Smooth muscle cell (in vitro differentiated cells): ENCODE results near the gene ATG4A. TPM values are rescaled to one million over a fixed set of nuclear protein-coding genes. Genes with fewer than 3 reads are reported as not detected.

ENCODE experiments used
- DNase-seq: peaks from one replicate; lab custom pipeline; 2025; ENCODE audit not compliant: unreplicated experiment; lab: John Stamatoyannopoulos, UW
- H2AFZ ChIP-seq: fragments of 200-600 bp; sonication (generic); 2 replicates; pipeline ENCODE4 v1.6.0; 2016; ENCODE audit warnings: antibody characterized with exemption, low read depth, mild to moderate bottlenecking
- H3F3A ChIP-seq: fragments of 200-600 bp; sonication (generic); 2 replicates; pipeline ENCODE4 v1.6.0; 2017; ENCODE audit warnings: antibody characterized with exemption, low read depth
- H3K27ac ChIP-seq: fragments of 200-600 bp; sonication (generic); 2 replicates; pipeline ENCODE4 v1.5.1; 2016; ENCODE audit warnings: low read depth, mild to moderate bottlenecking
- H3K27me3 ChIP-seq: fragments of 200-600 bp; sonication (generic); 2 replicates; pipeline ENCODE4 v1.6.1; 2016; ENCODE audit warnings: low read depth, mild to moderate bottlenecking
- H3K36me3 ChIP-seq: fragments of 200-600 bp; sonication (generic); 2 replicates; pipeline ENCODE4 v1.5.1; 2016; ENCODE audit warnings: low read depth
- H3K4me1 ChIP-seq: fragments of 200-600 bp; sonication (generic); 2 replicates; pipeline ENCODE4 v1.5.1; 2016; ENCODE audit warnings: low read depth
- H3K4me2 ChIP-seq: fragments of 200-600 bp; sonication (generic); 2 replicates; pipeline ENCODE4 v1.6.0; 2016; ENCODE audit warnings: mild to moderate bottlenecking
- H3K4me3 ChIP-seq: fragments of 200-600 bp; sonication (generic); 2 replicates; pipeline ENCODE4 v1.5.1; 2016; ENCODE audit warnings: mild to moderate bottlenecking
- H3K79me2 ChIP-seq: fragments of 200-600 bp; sonication (generic); 2 replicates; pipeline ENCODE4 v1.6.0; 2016; ENCODE audit warnings: low read depth, mild to moderate bottlenecking
- H3K9ac ChIP-seq: fragments of 200-600 bp; sonication (generic); 2 replicates; pipeline ENCODE4 v1.6.0; 2016; ENCODE audit warnings: low read depth
- H3K9me3 ChIP-seq: fragments of 200-600 bp; sonication (generic); replicated peaks from 2 replicates; pipeline ENCODE4 v1.5.1; 2016; ENCODE audit warnings: low read depth
- H4K20me1 ChIP-seq: fragments of 200-600 bp; sonication (generic); 2 replicates; pipeline ENCODE4 v1.6.0; 2016; ENCODE audit warnings: low read depth
- WGBS: methylation state at CpG from one replicate; pipeline ENCODE4 v1.1.7; 2016; ENCODE audit warnings: low lambda C conversion rate; 5-methylcytosine and 5-hydroxymethylcytosine counted together
- polyA plus RNA-seq: library from polyadenylated mRNA; unstranded; fragments of >200 nt; fragmentation: Nextera tagmentation; extraction: Ambion mirVana; gene quantifications from 2 replicates; pipeline ENCODE4 v1.2.1, GENCODE V29; 2016
- total RNA-seq: library from RNA; depleted of rRNA; stranded (reverse); fragments of >200 nt; gene quantifications from 2 replicates; pipeline ENCODE4 v1.2.3, GENCODE V29; 2014
- TF ChIP-seq, protein P1 (sequence below): fragments of 200-600 bp; sonication (generic); IDR thresholded peaks from 2 replicates; pipeline ENCODE4 v1.5.1; 2017; ENCODE audit warnings: borderline replicate concordance, mild to moderate bottlenecking, antibody characterized with exemption; ENCODE audit not compliant: insufficient read depth, poor library complexity, severe bottlenecking

The ATG4A gene, protein sequence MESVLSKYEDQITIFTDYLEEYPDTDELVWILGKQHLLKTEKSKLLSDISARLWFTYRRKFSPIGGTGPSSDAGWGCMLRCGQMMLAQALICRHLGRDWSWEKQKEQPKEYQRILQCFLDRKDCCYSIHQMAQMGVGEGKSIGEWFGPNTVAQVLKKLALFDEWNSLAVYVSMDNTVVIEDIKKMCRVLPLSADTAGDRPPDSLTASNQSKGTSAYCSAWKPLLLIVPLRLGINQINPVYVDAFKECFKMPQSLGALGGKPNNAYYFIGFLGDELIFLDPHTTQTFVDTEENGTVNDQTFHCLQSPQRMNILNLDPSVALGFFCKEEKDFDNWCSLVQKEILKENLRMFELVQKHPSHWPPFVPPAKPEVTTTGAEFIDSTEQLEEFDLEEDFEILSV
- total RNA-seq (14.3 and 16.4 TPM in 2 replicates), polyA plus RNA-seq (10.2 and 14.0 TPM in 2 replicates)

GRCh38 chrX:108091264-108091877, at the start of gene ATG4A, which contains the start of gene PSMD10:
Gene ATG4A, plus strand, starts transcription at chrX:108091778. Its CDS starts 49 bp downstream, at chrX:108091827.
Gene PSMD10, minus strand, starts transcription at chrX:108091542. Its CDS starts 22 bp downstream, at chrX:108091520.
- TF ChIP-seq, protein P1, sequence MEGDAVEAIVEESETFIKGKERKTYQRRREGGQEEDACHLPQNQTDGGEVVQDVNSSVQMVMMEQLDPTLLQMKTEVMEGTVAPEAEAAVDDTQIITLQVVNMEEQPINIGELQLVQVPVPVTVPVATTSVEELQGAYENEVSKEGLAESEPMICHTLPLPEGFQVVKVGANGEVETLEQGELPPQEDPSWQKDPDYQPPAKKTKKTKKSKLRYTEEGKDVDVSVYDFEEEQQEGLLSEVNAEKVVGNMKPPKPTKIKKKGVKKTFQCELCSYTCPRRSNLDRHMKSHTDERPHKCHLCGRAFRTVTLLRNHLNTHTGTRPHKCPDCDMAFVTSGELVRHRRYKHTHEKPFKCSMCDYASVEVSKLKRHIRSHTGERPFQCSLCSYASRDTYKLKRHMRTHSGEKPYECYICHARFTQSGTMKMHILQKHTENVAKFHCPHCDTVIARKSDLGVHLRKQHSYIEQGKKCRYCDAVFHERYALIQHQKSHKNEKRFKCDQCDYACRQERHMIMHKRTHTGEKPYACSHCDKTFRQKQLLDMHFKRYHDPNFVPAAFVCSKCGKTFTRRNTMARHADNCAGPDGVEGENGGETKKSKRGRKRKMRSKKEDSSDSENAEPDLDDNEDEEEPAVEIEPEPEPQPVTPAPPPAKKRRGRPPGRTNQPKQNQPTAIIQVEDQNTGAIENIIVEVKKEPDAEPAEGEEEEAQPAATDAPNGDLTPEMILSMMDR: no peak
- WGBS: 37% methylated on average over 36 of the region's 47 CpGs
- peak; percentile 79 for DNase-seq

DNA sequence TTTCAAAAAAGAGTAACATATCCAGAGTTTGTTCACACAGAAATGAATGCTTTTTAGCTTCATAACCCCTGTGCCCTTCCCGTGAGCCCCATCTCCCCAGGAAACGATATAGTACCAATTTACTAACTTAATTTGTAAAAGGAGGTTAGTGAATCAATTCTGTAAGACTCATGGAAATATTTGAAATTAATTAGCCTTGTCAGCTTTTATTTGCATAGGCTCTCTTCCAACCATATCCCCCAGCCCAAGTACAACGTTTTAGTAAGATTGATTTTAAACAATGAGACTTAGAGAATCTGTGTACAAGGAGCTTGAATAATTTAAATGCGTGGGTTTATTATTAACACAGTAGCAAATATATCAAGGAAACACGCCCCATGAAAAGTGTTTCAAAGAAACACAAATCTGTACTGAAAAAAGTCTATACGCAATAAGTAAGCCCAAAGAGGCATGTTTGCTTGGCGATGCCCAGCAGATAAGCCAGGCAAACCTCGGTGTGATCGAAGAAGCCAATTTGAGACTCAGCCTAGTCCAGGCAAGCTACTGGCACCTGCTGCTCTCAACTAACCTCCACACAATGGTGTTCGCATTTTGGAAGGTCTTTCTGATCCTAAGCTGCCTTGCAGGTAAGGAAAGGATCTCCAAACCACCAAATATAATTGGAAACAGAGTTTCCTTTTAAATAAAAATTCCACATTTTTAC, 46.9 kb upstream of the ATG4A start, which contains the start of gene VSIG1:
Gene VSIG1, plus strand, starts transcription at position 512 of the 703 bp plus-strand sequence. Its CDS starts 66 bp downstream, at position 578.
- DNase-seq: no peak
- Histone ChIP-seq H2AFZ (no peak within 1 kb of the TSS), H3K4me1 (no peaks in the 10 kb centered on the region), H3K4me2 (no peak within 1 kb of the TSS), H3F3A (no peaks in the 10 kb centered on the region), H3K79me2 (no peaks in the 10 kb centered on the region), H3K27me3 (no peaks in the 10 kb centered on the region), H3K4me3 (no peak within 1 kb of the TSS), H4K20me1 (no peaks in the 10 kb centered on the region), H3K27ac (no peak within 1 kb of the TSS), H3K36me3 (no peaks in the 10 kb centered on the region), H3K9ac (no peak within 1 kb of the TSS), H3K9me3 (no peaks in the 10 kb centered on the region)
- WGBS: 77% methylated on average over 10 of the region's 10 CpGs
- TF ChIP-seq, protein P1: no peak

More at GRCh38 chrX:108091264-108091877, at the start of gene ATG4A, which contains the start of gene PSMD10:
- H3K4me2 ChIP-seq: peak within 1 kb of the TSS; percentile 87
- H3K36me3 ChIP-seq: no peaks in the 10 kb centered on the region
- H3K9ac ChIP-seq: peak within 1 kb of the TSS; percentile 95
- no peaks in the 10 kb centered on the region for H4K20me1 ChIP-seq
- H3K4me3 ChIP-seq: peak within 1 kb of the TSS; percentile 72
- H3K9me3 ChIP-seq: no peaks in the 10 kb centered on the region
- H3K4me1 ChIP-seq: peaks cover 6% of the 10 kb centered on the region
- H3K79me2 ChIP-seq: peaks cover 19% of the 10 kb centered on the region
- H3F3A ChIP-seq: no peaks in the 10 kb centered on the region
- peak within 1 kb of the TSS; percentile 97 for H3K27ac ChIP-seq
- H3K27me3 ChIP-seq: no peaks in the 10 kb centered on the region
- H2AFZ ChIP-seq: peak within 1 kb of the TSS; percentile 78

DNA sequence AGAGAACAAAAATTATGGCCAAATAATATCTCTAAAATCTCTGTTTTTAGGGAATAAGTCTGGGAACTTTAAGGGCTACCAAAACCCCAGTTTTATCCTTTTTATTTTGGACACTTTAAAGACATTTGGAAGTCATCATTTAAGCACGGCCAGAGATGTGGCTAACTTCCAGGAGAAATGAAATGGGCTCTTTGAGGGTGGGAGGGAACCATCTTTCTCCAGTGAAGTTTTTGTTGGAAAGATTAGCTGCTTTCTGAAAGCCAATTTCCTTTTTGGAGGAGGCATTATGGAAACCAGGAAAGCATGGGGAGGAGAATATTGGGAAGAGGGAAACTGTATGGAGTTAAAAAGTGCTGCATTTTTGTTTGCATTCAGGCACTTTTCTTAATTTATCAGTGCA, 41.9 kb upstream of the ATG4A start:
- H3K27ac ChIP-seq: no peak overlapping the region
- H2AFZ ChIP-seq: no peak overlapping the region
- DNase-seq: no peak
- H3K27me3 ChIP-seq: no peaks in the 10 kb centered on the region
- no peaks in the 10 kb centered on the region for H3F3A ChIP-seq
- H4K20me1 ChIP-seq: no peaks in the 10 kb centered on the region
- H3K36me3 ChIP-seq: no peaks in the 10 kb centered on the region
- H3K9ac ChIP-seq: no peak overlapping the region
- H3K9me3 ChIP-seq: no peaks in the 10 kb centered on the region
- no peaks in the 10 kb centered on the region for H3K79me2 ChIP-seq
- TF ChIP-seq, protein P1: no peak
- no peaks in the 10 kb centered on the region for H3K4me1 ChIP-seq
- 86% methylated on average over 1 of the region's 1 CpG for WGBS
- H3K4me2 ChIP-seq: no peak overlapping the region
- H3K4me3 ChIP-seq: no peak overlapping the region
